Thyroid gland (tissue), 4 donors: ENCODE data around the gene FRAS1.

ENCODE experiments used
- POLR2A ChIP-seq, 2 donors: fragments of 450-650 bp; IDR thresholded peaks; one replicate each; pipeline ENCODE4 v1.6.1; 2017; ENCODE audit warnings: antibody characterized with exemption in 2 of 2, mild to moderate bottlenecking in 2 of 2, moderate library complexity in 1 of 2
- TF ChIP-seq, protein P1 (sequence below), 6 experiments: fragments of 200-600 bp in 3 of 6; fragments of 450-650 bp in 3 of 6; sonication (generic) in 3 of 6; IDR thresholded peaks; one replicate each; pipeline ENCODE4 v1.5.1; 2016 to 2019; ENCODE audit warnings: antibody characterized with exemption in 6 of 6, mild to moderate bottlenecking in 2 of 6, inconsistent platforms in 1 of 6, moderate library complexity in 1 of 6

DNA sequence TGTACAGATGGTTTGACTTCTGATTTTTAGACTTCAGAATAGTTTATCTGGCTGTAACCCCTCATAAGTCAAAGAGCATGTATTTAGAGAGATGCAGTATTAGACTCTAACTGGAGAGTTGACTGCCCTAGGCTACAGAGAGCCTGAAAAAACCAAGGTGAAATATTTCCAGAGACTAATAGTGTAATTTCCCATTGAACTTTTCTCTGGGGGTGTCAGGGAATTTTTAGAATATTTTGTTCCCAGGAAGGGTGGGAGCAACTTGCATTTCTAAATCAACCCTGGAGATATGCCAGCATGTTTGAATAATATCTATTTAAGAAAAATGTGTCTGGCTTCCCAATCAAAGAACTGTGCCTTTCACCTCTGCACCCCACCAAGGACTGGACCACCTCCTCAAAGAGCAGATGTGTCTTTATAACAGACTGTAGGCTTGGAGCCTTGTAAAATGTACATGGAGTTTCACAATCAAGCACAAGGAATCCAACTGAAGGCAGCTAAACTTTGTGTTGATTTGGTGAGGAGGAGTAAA lies 496.5 kb downstream of the FRAS1 start:
- TF ChIP-seq POLR2A (IDR thresholded peaks at IDR 0.05): peak in 1 of 2 donors; percentile 20
- TF ChIP-seq, protein P1, sequence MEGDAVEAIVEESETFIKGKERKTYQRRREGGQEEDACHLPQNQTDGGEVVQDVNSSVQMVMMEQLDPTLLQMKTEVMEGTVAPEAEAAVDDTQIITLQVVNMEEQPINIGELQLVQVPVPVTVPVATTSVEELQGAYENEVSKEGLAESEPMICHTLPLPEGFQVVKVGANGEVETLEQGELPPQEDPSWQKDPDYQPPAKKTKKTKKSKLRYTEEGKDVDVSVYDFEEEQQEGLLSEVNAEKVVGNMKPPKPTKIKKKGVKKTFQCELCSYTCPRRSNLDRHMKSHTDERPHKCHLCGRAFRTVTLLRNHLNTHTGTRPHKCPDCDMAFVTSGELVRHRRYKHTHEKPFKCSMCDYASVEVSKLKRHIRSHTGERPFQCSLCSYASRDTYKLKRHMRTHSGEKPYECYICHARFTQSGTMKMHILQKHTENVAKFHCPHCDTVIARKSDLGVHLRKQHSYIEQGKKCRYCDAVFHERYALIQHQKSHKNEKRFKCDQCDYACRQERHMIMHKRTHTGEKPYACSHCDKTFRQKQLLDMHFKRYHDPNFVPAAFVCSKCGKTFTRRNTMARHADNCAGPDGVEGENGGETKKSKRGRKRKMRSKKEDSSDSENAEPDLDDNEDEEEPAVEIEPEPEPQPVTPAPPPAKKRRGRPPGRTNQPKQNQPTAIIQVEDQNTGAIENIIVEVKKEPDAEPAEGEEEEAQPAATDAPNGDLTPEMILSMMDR (IDR thresholded peaks at IDR 0.05): no peak
